ENCODE results near the gene FAT1.
"Not testable (repeated sequence)": the region's sequence is repeated elsewhere in the genome, so short reads cannot be mapped to it uniquely, and the experiment has no call there.

The FAT1 gene

DNA sequence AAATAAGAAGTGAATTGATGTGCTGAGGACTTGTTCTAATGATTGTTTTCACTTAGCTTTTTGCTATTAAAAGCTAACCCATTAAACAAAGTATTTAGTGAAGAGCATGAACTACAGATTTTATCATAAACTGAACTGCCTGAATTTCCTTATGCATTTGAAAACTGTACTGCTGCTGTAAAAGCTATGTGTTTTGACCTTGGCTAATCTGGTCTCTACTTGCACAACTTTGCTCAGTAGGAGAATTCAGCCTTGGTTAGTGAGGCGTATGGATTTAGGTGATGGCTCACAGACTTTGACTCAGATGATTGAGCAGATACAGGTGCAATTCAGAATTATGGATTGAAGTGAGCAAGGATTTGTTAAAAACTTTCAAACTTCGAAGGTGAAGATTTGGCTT lies 38.7 kb upstream of the FAT1 start:
- Histone ChIP-seq H3K27me3 (ENCODE audit: control insufficient read depth, insufficient read depth, low read length) (no peaks in the 10 kb centered on the region), H3K9ac (ENCODE audit: low read length) (no peak overlapping the region), H3K27ac (ENCODE audit: low read depth, low read length) (no peak overlapping the region), H3K36me3 (ENCODE audit: control insufficient read depth, insufficient read depth, low read length) (no peaks in the 10 kb centered on the region), H3K4me1 (ENCODE audit: control insufficient read depth, insufficient read depth, low read length) (peaks cover 12% of the 10 kb centered on the region; the same call in 1 of the 2 replicates), H3K9me3 (ENCODE audit: control insufficient read depth, insufficient read depth, low read depth, low read length) (no peaks in the 10 kb centered on the region), H3K4me3 (ENCODE audit: low read depth, low read length) (no peak overlapping the region)

- peaks cover 12% of the 10 kb centered on the region; the same call in 1 of the 2 replicates for H3K4me1 ChIP-seq (ENCODE audit: control insufficient read depth, insufficient read depth, low read length)
- H3K27ac ChIP-seq (ENCODE audit: low read depth, low read length); H3K36me3 ChIP-seq (ENCODE audit: control insufficient read depth, insufficient read depth, low read length); H3K27me3 ChIP-seq (ENCODE audit: control insufficient read depth, insufficient read depth, low read length); H3K9me3 ChIP-seq (ENCODE audit: control insufficient read depth, insufficient read depth, low read depth, low read length); H3K9ac ChIP-seq (ENCODE audit: low read length); H3K4me3 ChIP-seq (ENCODE audit: low read depth, low read length): not testable (repeated sequence)
Measured at GRCh38 chr4:186761956-186762355, 38.3 kb upstream of the FAT1 start.

DNA sequence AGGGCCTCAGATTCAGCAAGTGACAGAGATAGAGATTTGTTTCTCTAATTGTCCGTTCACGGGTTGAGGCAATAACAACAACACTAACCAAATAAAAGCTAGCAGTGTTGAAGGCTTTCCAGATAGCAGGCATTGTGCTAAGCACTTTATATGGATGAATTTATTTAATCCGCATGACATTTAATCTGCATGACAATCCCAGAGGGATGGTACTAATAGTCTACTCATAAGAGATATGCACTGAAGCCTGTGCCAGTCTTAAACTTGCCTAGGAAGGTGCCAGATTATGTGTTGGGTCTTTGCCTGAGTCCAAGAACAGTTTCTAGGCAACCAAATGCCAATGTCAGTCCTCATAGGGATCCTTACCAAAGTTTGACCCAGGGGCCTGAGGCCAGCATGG lies 37.7 kb upstream of the FAT1 start:
- Histone ChIP-seq H3K9ac (ENCODE audit: low read length) (no peak overlapping the region), H3K36me3 (ENCODE audit: control insufficient read depth, insufficient read depth, low read length) (no peaks in the 10 kb centered on the region), H3K9me3 (ENCODE audit: control insufficient read depth, insufficient read depth, low read depth, low read length) (no peaks in the 10 kb centered on the region), H3K27ac (ENCODE audit: low read depth, low read length) (no peak overlapping the region), H3K4me3 (ENCODE audit: low read depth, low read length) (no peak overlapping the region), H3K4me1 (ENCODE audit: control insufficient read depth, insufficient read depth, low read length) (peaks cover 12% of the 10 kb centered on the region; the same call in 1 of the 2 replicates), H3K27me3 (ENCODE audit: control insufficient read depth, insufficient read depth, low read length) (no peaks in the 10 kb centered on the region)

- H3K36me3 ChIP-seq (ENCODE audit: control insufficient read depth, insufficient read depth, low read length): no peaks in the 10 kb centered on the region
- no peak overlapping the region for H3K9ac ChIP-seq (ENCODE audit: low read length)
- no peak overlapping the region for H3K27ac ChIP-seq (ENCODE audit: low read depth, low read length)
- H3K9me3 ChIP-seq (ENCODE audit: control insufficient read depth, insufficient read depth, low read depth, low read length): no peaks in the 10 kb centered on the region
- no peak overlapping the region for H3K4me3 ChIP-seq (ENCODE audit: low read depth, low read length)
- no peaks in the 10 kb centered on the region for H3K27me3 ChIP-seq (ENCODE audit: control insufficient read depth, insufficient read depth, low read length)
- H3K4me1 ChIP-seq (ENCODE audit: control insufficient read depth, insufficient read depth, low read length): peaks cover 7% of the 10 kb centered on the region; the same call in 1 of the 2 replicates
Measured at GRCh38 chr4:186760576-186760975, 36.9 kb upstream of the FAT1 start.

- H3K27ac ChIP-seq (ENCODE audit: low read depth, low read length): no peak overlapping the region
- no peak overlapping the region for H3K9ac ChIP-seq (ENCODE audit: low read length)
- no peak overlapping the region for H3K4me3 ChIP-seq (ENCODE audit: low read depth, low read length)
Measured at GRCh38 chr4:186759990-186760389, 36.3 kb upstream of the FAT1 start.

GRCh38 chr4:186758929-186759682 lies 35.5 kb upstream of the FAT1 start:
- no peaks in the 10 kb centered on the region for H3K27me3 ChIP-seq (ENCODE audit: control insufficient read depth, insufficient read depth, low read length)
- H3K4me1 ChIP-seq (ENCODE audit: control insufficient read depth, insufficient read depth, low read length): no peaks in the 10 kb centered on the region
- H3K9ac ChIP-seq (ENCODE audit: low read length): no peak overlapping the region
- H3K9me3 ChIP-seq (ENCODE audit: control insufficient read depth, insufficient read depth, low read depth, low read length): no peaks in the 10 kb centered on the region
- no peak overlapping the region for H3K4me3 ChIP-seq (ENCODE audit: low read depth, low read length)
- no peaks in the 10 kb centered on the region for H3K36me3 ChIP-seq (ENCODE audit: control insufficient read depth, insufficient read depth, low read length)
- H3K27ac ChIP-seq (ENCODE audit: low read depth, low read length): no peak overlapping the region

More at GRCh38 chr4:186759990-186760389, 36.3 kb upstream of the FAT1 start:
- no peaks in the 10 kb centered on the region for H3K27me3 ChIP-seq (ENCODE audit: control insufficient read depth, insufficient read depth, low read length)
- no peaks in the 10 kb centered on the region for H3K9me3 ChIP-seq (ENCODE audit: control insufficient read depth, insufficient read depth, low read depth, low read length)
- no peaks in the 10 kb centered on the region for H3K36me3 ChIP-seq (ENCODE audit: control insufficient read depth, insufficient read depth, low read length)
- peaks cover under 1% of the 10 kb centered on the region; the same call in 1 of the 2 replicates for H3K4me1 ChIP-seq (ENCODE audit: control insufficient read depth, insufficient read depth, low read length)

GRCh38 chr4:186757696-186758355 lies 34.2 kb upstream of the FAT1 start:
- Histone ChIP-seq H3K36me3 (ENCODE audit: control insufficient read depth, insufficient read depth, low read length) (no peaks in the 10 kb centered on the region), H3K4me3 (ENCODE audit: low read depth, low read length) (no peak overlapping the region), H3K27ac (ENCODE audit: low read depth, low read length) (no peak overlapping the region), H3K4me1 (ENCODE audit: control insufficient read depth, insufficient read depth, low read length) (no peaks in the 10 kb centered on the region), H3K27me3 (ENCODE audit: control insufficient read depth, insufficient read depth, low read length) (no peaks in the 10 kb centered on the region), H3K9me3 (ENCODE audit: control insufficient read depth, insufficient read depth, low read depth, low read length) (no peaks in the 10 kb centered on the region), H3K9ac (ENCODE audit: low read length) (no peak overlapping the region)

- H3K27me3 ChIP-seq (ENCODE audit: control insufficient read depth, insufficient read depth, low read length); H3K4me3 ChIP-seq (ENCODE audit: low read depth, low read length); H3K4me1 ChIP-seq (ENCODE audit: control insufficient read depth, insufficient read depth, low read length); H3K9me3 ChIP-seq (ENCODE audit: control insufficient read depth, insufficient read depth, low read depth, low read length); H3K9ac ChIP-seq (ENCODE audit: low read length); H3K36me3 ChIP-seq (ENCODE audit: control insufficient read depth, insufficient read depth, low read length); H3K27ac ChIP-seq (ENCODE audit: low read depth, low read length): not testable (repeated sequence)
Measured at GRCh38 chr4:186756550-186756949, 32.9 kb upstream of the FAT1 start.

GRCh38 chr4:186755550-186756519 lies 32.2 kb upstream of the FAT1 start:
- Histone ChIP-seq H3K9me3 (ENCODE audit: control insufficient read depth, insufficient read depth, low read depth, low read length) (no peaks in the 10 kb centered on the region), H3K36me3 (ENCODE audit: control insufficient read depth, insufficient read depth, low read length) (no peaks in the 10 kb centered on the region), H3K4me1 (ENCODE audit: control insufficient read depth, insufficient read depth, low read length) (no peaks in the 10 kb centered on the region), H3K27ac (ENCODE audit: low read depth, low read length) (no peak overlapping the region), H3K27me3 (ENCODE audit: control insufficient read depth, insufficient read depth, low read length) (no peaks in the 10 kb centered on the region), H3K4me3 (ENCODE audit: low read depth, low read length) (no peak overlapping the region), H3K9ac (ENCODE audit: low read length) (no peak overlapping the region)

GRCh38 chr4:186754976-186755375 lies 31.3 kb upstream of the FAT1 start:
- H3K9me3 ChIP-seq (ENCODE audit: control insufficient read depth, insufficient read depth, low read depth, low read length): no peaks in the 10 kb centered on the region
- no peak overlapping the region for H3K27ac ChIP-seq (ENCODE audit: low read depth, low read length)
- H3K4me3 ChIP-seq (ENCODE audit: low read depth, low read length): no peak overlapping the region
- H3K27me3 ChIP-seq (ENCODE audit: control insufficient read depth, insufficient read depth, low read length): no peaks in the 10 kb centered on the region
- no peaks in the 10 kb centered on the region for H3K4me1 ChIP-seq (ENCODE audit: control insufficient read depth, insufficient read depth, low read length)
- H3K36me3 ChIP-seq (ENCODE audit: control insufficient read depth, insufficient read depth, low read length): no peaks in the 10 kb centered on the region
- no peak overlapping the region for H3K9ac ChIP-seq (ENCODE audit: low read length)

Data from HUES6 (cell line).